Activated T-cell treated with anti-CD3 and anti-CD28 coated beads for 48 hours (primary cell): ENCODE results near the gene ATP11B.

Experiments used
- DNase-seq: peaks from one replicate; pipeline ENCODE4 v3.0.0-alpha.2; 2020; ENCODE audit warnings: low read depth

Gene ATP11B

GRCh38 chr3:182910936-182911781 lies 117.9 kb downstream of the ATP11B start:
- no peak for DNase-seq

- no peak for DNase-seq
Measured at GRCh38 chr3:182911782-182912111, 118.4 kb downstream of the ATP11B start.

- no peak for DNase-seq
Measured at GRCh38 chr3:182912474-182912873, 119.2 kb downstream of the ATP11B start.

- no peak for DNase-seq
Measured at GRCh38 chr3:182913889-182914288, 120.6 kb downstream of the ATP11B start.

DNA sequence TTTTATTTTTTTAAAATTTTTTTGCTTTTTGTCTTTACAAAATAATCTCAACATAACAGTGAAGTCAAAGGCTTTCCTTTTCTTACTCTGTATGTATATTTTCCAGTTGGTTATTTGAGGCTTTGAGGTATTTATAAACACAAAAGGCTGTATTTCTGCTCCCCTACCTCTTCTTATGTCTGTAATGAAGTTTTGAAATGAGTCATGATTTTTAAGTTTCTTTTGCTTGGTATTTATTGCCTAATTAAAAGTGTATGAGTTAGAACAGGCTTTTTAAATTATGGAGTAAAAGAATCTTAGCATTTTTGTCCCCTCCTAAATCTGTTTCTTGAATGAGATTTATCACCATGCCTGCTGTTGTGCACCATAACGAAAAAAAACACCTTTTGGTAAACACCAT lies 121.0 kb downstream of the ATP11B start:
- no peak for DNase-seq

GRCh38 chr3:182917134-182917533 lies 123.8 kb downstream of the ATP11B start:
- DNase-seq, result no peak

- DNase-seq, result no peak
Measured at GRCh38 chr3:182919866-182920357, 126.6 kb downstream of the ATP11B start.

DNA sequence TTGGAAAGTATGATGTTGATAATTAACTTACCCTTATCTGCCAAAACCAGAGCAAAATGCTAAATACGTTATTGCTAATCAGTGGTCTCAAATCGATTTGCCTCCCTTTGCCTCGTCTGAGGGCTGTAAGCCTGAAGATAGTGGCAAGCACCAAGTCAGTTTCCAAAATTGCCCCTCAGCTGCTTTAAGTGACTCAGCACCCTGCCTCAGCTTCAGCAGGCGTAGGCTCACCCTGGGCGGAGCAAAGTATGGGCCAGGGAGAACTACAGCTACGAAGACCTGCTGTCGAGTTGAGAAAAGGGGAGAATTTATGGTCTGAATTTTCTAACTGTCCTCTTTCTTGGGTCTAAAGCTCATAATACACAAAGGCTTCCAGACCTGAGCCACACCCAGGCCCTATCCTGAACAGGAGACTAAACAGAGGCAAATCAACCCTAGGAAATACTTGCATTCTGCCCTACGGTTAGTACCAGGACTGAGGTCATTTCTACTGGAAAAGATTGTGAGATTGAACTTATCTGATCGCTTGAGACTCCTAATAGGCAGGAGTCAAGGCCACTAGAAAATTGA lies 127.3 kb downstream of the ATP11B start:
- DNase-seq, result no peak

DNA sequence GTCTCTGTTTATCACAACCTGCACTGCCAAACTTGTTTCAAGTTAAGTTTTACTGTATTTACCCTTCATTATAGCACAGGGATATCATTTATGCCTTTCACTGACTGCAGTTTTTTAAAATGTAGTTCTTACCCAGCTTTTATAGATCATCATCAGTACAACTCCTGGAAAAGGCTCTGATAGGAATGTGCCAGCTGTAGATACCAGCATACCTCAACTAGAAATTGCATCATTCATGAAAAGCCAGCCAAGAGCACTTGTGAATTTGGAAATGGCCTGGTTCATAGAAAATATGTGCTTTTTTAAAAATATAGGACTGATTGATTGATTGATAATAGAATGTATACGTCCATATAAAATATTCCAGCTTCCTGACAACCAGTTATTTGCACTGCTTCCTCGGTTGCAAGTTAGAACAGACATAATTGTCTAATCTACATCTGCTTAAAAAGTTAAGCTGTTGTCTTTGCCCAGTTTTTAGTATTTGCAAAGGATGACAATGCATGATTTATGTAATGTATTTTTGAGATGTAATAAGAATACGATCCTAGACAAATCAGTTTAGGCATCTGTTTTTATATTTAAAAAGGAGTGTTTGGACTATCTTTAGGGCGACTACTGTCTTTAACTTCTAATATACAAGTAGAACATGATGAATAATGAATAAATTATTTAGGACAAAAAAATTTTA lies 128.5 kb downstream of the ATP11B start:
- DNase-seq, result no peak

GRCh38 chr3:182925330-182925943 lies 132.1 kb downstream of the ATP11B start:
- DNase-seq, result no peak

DNA sequence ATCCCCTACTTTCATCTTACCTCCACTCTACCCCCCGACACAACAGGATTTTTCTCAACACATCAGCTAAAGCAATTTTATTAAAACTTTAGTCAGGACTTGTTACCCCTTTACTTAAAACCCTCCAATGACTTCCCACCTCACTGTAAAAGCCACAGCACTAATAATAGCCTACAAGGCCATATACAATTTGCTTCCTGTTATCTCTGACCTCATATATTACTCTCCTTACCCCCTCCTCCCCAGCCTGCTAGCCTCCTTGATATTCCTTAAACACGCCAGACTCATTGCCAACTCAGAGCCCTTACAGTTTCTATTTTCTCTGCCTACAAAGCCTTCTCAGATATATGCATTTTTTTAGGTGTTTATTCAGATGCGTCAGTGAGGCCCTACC lies 132.6 kb downstream of the ATP11B start:
- DNase-seq, result no peak

DNA sequence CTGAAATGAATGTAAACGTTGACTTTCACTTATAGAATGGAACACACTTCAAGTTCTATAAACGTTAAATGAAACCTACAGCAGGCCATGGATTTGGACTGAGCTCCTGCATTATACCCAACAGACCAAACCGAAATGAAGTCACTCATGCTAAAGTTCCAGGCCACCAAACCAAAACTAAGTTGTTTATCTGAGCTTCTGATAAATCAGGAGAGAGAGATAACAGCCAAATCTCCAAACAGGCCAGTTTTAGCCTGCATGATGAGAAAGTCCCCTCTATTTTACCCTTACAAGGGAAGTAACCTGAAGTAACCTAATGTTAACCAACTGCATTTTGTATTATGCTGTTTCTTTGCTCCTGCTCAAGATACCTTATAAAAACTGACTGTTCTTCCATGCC lies 142.5 kb downstream of the ATP11B start:
- no peak for DNase-seq

DNA sequence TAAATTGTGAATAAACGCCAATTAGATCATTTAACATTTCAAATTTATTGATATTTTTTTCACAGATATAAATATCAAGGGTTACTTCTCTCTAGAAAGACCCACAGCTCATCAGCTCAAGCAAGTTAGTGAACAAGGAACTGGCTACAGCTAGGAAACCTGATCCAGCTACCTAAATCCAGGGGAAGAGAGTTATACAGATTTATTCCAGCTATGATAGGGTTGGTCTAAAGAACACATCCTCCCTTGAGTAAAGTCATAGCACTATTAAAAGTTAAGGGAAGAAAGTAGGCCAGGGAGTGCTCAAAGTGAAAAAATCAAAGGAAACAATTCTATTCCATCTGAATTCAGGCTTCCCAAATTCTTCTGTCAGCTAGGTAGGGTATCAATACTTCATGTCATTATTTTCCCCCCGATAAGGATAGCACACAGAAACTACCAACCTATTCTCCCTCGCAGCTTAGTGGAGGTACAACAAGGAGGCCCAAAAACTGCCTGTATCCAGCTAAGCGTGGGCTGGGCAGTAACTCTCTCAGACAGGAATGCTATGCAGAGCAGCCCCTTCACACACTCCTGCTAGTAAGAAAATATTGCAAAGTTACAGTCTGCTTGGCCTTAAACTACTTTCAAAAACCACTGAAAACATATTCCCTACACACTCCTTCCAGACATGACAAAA lies 143.1 kb downstream of the ATP11B start:
- DNase-seq, result no peak

DNA sequence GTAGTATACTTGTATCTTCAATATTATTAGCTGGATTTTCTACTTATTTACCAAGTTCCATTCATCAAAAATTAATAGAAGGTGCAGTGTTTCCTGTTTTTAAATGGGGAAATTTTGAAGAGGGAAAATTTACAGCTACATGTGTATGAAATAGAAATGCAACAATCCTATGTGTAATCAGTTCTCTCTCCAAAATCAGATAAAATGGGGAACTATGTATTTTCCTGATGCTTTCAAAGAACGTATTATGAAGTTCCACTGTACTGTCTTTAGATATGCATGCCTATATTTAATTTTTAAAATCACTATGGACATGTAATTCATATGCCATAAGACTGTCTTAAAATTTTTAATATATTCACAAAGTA lies 143.6 kb downstream of the ATP11B start:
- DNase-seq, result no peak

DNA sequence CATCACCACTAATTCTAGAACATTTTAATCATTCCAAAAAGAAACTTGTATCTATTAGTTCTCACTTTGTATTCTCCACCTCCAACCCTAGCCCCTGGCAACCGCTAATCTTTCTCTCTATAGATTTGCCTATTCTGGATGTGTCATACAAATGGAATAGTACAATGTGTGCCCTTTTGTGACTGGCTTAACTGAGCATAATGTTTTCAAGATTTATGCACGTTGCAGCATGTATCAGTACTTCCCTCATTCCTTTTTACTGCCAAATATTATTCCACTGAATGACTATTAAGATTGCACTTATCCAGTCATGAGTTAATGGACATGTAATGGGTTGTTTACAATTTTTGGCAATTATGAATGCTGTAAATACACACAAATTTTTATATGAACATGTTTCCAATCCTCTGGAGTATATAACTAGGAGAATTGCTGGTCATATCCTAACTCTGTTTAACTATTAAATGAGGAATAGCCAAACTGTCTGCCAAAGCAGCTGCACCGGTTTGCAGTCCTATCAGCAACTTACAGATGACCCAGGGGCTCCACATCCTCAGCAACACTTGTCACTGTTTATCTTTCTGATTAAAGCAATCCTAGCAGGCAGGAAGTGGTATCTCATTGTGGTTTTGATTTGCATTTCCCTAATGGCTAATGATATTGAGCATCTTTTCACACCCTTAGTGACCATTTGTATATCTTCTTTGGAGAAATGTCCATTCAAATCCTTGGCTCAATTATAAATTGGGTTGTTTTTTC lies 144.2 kb downstream of the ATP11B start:
- no peak for DNase-seq

- no peak for DNase-seq
Measured at GRCh38 chr3:182940266-182940808, 147.0 kb downstream of the ATP11B start.

- no peak for DNase-seq
Measured at GRCh38 chr3:182941719-182942118, 148.4 kb downstream of the ATP11B start.

DNA sequence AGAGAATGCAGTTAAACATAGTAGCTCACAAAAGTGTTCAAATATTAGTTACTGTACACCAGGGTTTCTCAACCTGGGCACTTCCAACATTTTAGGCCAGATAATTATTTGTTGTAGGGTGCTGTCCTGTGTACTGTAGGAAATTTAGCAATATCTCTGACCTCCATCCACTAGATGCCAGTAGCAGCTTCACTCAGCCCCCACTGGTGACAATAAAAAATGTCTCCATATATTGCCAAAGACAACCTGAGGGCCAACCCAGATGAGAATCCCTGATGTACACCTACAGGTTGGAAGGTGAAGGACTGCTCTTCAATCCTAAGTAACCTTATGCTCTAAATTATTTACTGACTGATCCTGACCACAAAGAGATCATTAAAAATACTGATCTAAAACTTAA lies 154.6 kb downstream of the ATP11B start:
- no peak for DNase-seq

DNA sequence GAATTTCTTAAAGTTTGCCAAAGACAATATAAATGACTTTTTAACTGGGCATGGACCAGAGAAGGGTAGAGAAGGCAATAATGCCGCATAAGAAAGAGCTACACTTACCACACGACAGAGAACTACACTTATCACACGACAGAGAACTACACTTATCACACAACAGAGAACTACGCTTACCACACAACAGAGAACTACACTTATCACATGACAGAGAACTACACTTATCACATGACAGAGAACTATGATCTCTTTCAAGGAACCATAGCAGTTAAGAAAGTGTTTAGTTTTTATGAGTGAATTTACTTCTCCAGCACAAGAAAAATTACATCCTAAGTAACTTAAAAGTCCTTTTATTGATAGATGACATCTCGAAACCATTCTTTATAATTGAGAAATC lies 155.0 kb downstream of the ATP11B start:
- no peak for DNase-seq

- no peak for DNase-seq
Measured at GRCh38 chr3:182949688-182950087, 156.4 kb downstream of the ATP11B start.

GRCh38 chr3:182954553-182955235 lies 161.4 kb downstream of the ATP11B start:
- DNase-seq, result no peak
